Measurements from ENCODE around the gene TMEM236.

GRCh38 chr10:17842641-17843040, 90.6 kb downstream of the TMEM236 start:
- TF ChIP-seq, protein P1, sequence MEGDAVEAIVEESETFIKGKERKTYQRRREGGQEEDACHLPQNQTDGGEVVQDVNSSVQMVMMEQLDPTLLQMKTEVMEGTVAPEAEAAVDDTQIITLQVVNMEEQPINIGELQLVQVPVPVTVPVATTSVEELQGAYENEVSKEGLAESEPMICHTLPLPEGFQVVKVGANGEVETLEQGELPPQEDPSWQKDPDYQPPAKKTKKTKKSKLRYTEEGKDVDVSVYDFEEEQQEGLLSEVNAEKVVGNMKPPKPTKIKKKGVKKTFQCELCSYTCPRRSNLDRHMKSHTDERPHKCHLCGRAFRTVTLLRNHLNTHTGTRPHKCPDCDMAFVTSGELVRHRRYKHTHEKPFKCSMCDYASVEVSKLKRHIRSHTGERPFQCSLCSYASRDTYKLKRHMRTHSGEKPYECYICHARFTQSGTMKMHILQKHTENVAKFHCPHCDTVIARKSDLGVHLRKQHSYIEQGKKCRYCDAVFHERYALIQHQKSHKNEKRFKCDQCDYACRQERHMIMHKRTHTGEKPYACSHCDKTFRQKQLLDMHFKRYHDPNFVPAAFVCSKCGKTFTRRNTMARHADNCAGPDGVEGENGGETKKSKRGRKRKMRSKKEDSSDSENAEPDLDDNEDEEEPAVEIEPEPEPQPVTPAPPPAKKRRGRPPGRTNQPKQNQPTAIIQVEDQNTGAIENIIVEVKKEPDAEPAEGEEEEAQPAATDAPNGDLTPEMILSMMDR (IDR thresholded peaks at IDR 0.05), result no peak
- no peak for TF ChIP-seq POLR2A (IDR thresholded peaks at IDR 0.05)

Data from Peyer's patch (tissue), 4 donors.